Heart right ventricle (tissue), 16 donors: Measurements from ENCODE around the gene LYSMD2. TPM values are rescaled to one million over a fixed set of nuclear protein-coding genes. Genes with fewer than 3 reads are reported as not detected.

Source experiments
- ATAC-seq, 8 donors: fragments of 200-7000 bp; cut with Tn5 transposase; one replicate each; pipeline ENCODE4 v1.9.1; 2020; ENCODE audit warnings: mild to moderate bottlenecking in 8 of 8, moderate library complexity in 8 of 8, moderate number of reproducible peaks in 1 of 8
- DNase-seq, 2 donors: peaks; one replicate each; pipeline ENCODE4 v3.0.0-alpha.2; 2020
- H3K27ac ChIP-seq, 10 donors: fragments of 200-600 bp; sonication (generic) in 2 of 10; one replicate each; pipeline versions ENCODE4 v1.5.0 to v1.8.0; 2020 to 2022; ENCODE audit warnings: mild to moderate bottlenecking in 3 of 10
- H3K27me3 ChIP-seq, 7 donors: fragments of 200-600 bp; one replicate each; pipeline ENCODE4 v1.8.0; 2021 to 2022; ENCODE audit warnings: mild to moderate bottlenecking in 2 of 7
- H3K36me3 ChIP-seq, 9 donors: fragments of 200-600 bp; sonication (generic) in 1 of 9; one replicate each; pipeline versions ENCODE4 v1.5.0 to v1.8.0; 2020 to 2022; ENCODE audit warnings: mild to moderate bottlenecking in 2 of 9
- H3K4me1 ChIP-seq, 9 donors: fragments of 200-600 bp; sonication (generic) in 1 of 9; one replicate each; pipeline versions ENCODE4 v1.5.0 to v1.8.0; 2020 to 2022; ENCODE audit warnings: mild to moderate bottlenecking in 4 of 9
- H3K4me3 ChIP-seq, 10 donors: fragments of 200-600 bp; sonication (generic) in 2 of 10; one replicate each; pipeline versions ENCODE4 v1.5.0 to v1.8.0; 2020 to 2022; ENCODE audit warnings: mild to moderate bottlenecking in 7 of 10, moderate library complexity in 2 of 10
- H3K9me3 ChIP-seq, 11 donors: fragments of 200-600 bp in 10 of 11; sonication (generic) in 2 of 11; one replicate each; pipeline versions ENCODE4 v1.5.0 to v1.8.0; 2013 to 2022; ENCODE audit warnings: mild to moderate bottlenecking in 2 of 11, control low read depth in 1 of 11, moderate library complexity in 1 of 11
- CTCF ChIP-seq, 9 donors: fragments of 200-600 bp; sonication (generic) in 2 of 9; IDR thresholded peaks; one replicate each; pipeline versions ENCODE4 v1.5.0 to v1.8.0; 2021 to 2022; ENCODE audit warnings: antibody characterized with exemption in 9 of 9, mild to moderate bottlenecking in 5 of 9, moderate library complexity in 1 of 9
- WGBS, 2 donors: extraction: QIAGEN DNeasy Blood & Tissue Kit; methylation state at CpG; one replicate each; pipeline ENCODE4 v1.1.7; 2013; ENCODE audit warnings: inconsistent platforms in 1 of 2; 5-methylcytosine and 5-hydroxymethylcytosine counted together
- intact Hi-C, 10 donors: fragments of 100-400 bp; cut with DNase I; formaldehyde crosslinking; loops; one replicate each; pipeline versions ENCODE4 v1.11.1 to v1.14.2; 2022
- polyA plus RNA-seq, 2 donors: library from polyadenylated mRNA; stranded (reverse); fragments of 200-250 nt; gene quantifications; one replicate each; pipeline ENCODE4 v1.2.3, GENCODE V29; 2013
- total RNA-seq, 10 donors: library from RNA; stranded (reverse); fragmentation: NEBNext Ultra II Directional in 3 of 10; extraction: Animal tissue kit (Norgen Biotek cat#: 25700) in 3 of 10; gene quantifications; one replicate each; pipeline versions ENCODE4 v1.2.1 to v1.2.4, GENCODE V29; 2021 to 2023
- donor health status: Arrhythmogenic right ventricular cardiomyopathy.
- donor health status: ischemic (EF 13 %, LVEDD 7.1; RV severe dilation, severe dysfunction).
- donor health status: healthy with polysubstance abuse.
- donor health status: DM: no; HTN: yes; CAD: no.
- donor health status: DM: no; HTN: no; CAD: no.
- donor health status: ischemic (EF 25% LVEDD 6.9; RV normal size, moderate dysfunction).
- donor health status: ischemic (EF 25% LVEDD 5.7; RV mildly dilated, moderate dysfunction).
- donor health status: healthy.
- donor health status: DM: yes; HTN: yes; CAD: no.
- donor health status: Ischemic cardiomyopathy.
- donor health status: ischemic (EF 35%, LVEDD 5.7; RV mildly dilated, moderate dysfunction).
- donor health status: nonischemic (EF 11% LVEDD 7.7; RV severe dilation, severe dysfunction).
- donor health status: DM: yes; HTN: yes; CAD: no.
- donor health status: PGD.
- donor health status: ischemic (EF 29% LVEDD 5.4; RV normal size, mild dysfunction).
- donor health status: nonischemic (EF 23%, LVEDD 6.1; RV moderate dilation, normal function).

LYSMD2 gene
- total and polyA plus RNA-seq, 12 donors: 1.7 to 8.6 (median 4.2) TPM

- Histone ChIP-seq H3K9me3 (no peaks in the 10 kb centered on the region), H3K27ac (peak overlapping the region; percentile 22 to 85 (median 72)), H3K4me1 (peaks cover 0 to 69% (median 45%) of the 10 kb centered on the region in 9 donors), H3K27me3 (no peaks in the 10 kb centered on the region), H3K36me3 (peaks cover 0 to 4% (median 0%) of the 10 kb centered on the region in 9 donors), H3K4me3 (peak overlapping the region in 7 of 10 donors; percentile 8 to 47 (median 31))
- TF ChIP-seq CTCF (IDR thresholded peaks at IDR 0.05): no peak
- peak; percentile 38 to 88 (median 80) for ATAC-seq
- intact Hi-C loops: loop anchor here in 1 of 10 donors (5.0 kb wide), 1 partner anchor 241 kb away; the partner anchor contains the start of gene LEO1
- peak in 1 of 2 donors; percentile 57 for DNase-seq
- 46 to 51% methylated on average over 5 of the region's 5 CpGs for WGBS, 2 donors
These were observed 5.7 kb downstream of the LYSMD2 start for GRCh38 chr15:51731549-51732267.

GRCh38 chr15:51727141-51727897, 10.1 kb downstream of the LYSMD2 start:
- Histone ChIP-seq H3K27me3 (no peaks in the 10 kb centered on the region), H3K27ac (peak overlapping the region in 3 of 10 donors; percentile 18 to 37 (median 33)), H3K4me3 (no peak overlapping the region), H3K9me3 (no peaks in the 10 kb centered on the region), H3K4me1 (peaks cover 0 to 59% (median 46%) of the 10 kb centered on the region in 9 donors), H3K36me3 (peaks cover 0 to 21% (median 0%) of the 10 kb centered on the region in 9 donors)
- DNase-seq: no peak
- WGBS, 2 donors: 76 to 77% methylated on average over 4 of the region's 4 CpGs
- ATAC-seq: peak in 2 of 8 donors; percentile 18 to 29
- intact Hi-C loops: loop anchor here in 1 of 10 donors (10.0 kb wide), 1 partner anchor 47 kb away; no protein-coding TSS in a partner anchor
- TF ChIP-seq CTCF (IDR thresholded peaks at IDR 0.05): peak in 4 of 9 donors; percentile 12 to 28 (median 22)

- H3K27ac ChIP-seq: peak overlapping the region in 5 of 10 donors; percentile 18 to 47 (median 37)
- peaks cover 0 to 29% (median 0%) of the 10 kb centered on the region in 9 donors for H3K36me3 ChIP-seq
- no peak overlapping the region for H3K4me3 ChIP-seq
- H3K9me3 ChIP-seq: no peaks in the 10 kb centered on the region
- 23% methylated on average over 5 of the region's 5 CpGs for WGBS, 2 donors
- DNase-seq: peak; percentile 17 to 71
- H3K27me3 ChIP-seq: no peaks in the 10 kb centered on the region
- ATAC-seq: peak; percentile 91 to 99 (median 96)
- no peak for TF ChIP-seq CTCF (IDR thresholded peaks at IDR 0.05)
- peaks cover 0 to 59% (median 46%) of the 10 kb centered on the region in 9 donors for H3K4me1 ChIP-seq
- intact Hi-C loops: loop anchor here in 1 of 10 donors (10.0 kb wide), 1 partner anchor 48 kb away; no protein-coding TSS in a partner anchor
These were observed 11.0 kb downstream of the LYSMD2 start for GRCh38 chr15:51726302-51727073.
